ENCODE results near the gene HS6ST2.

- TF ChIP-seq CTCF (IDR thresholded peaks at IDR 0.05), result no peak
- TF ChIP-seq POLR2AphosphoS5 (IDR thresholded peaks at IDR 0.05), result no peak
These were observed 49.0 kb upstream of the HS6ST2 start for GRCh38 chrX:133007458-133007857.
